NCI-H1092 (cell line): ENCODE data around the gene MACF1.
A peak's percentile ranks its signal among the peaks of the same experiment; 100 is the strongest.
"Not testable (repeated sequence)": the region's sequence is repeated elsewhere in the genome, so short reads cannot be mapped to it uniquely, and the experiment has no call there.

ENCODE experiments used
- DNase-seq: peaks from one replicate; lab custom pipeline; 2025; lab: John Stamatoyannopoulos, UW

The MACF1 gene

DNA sequence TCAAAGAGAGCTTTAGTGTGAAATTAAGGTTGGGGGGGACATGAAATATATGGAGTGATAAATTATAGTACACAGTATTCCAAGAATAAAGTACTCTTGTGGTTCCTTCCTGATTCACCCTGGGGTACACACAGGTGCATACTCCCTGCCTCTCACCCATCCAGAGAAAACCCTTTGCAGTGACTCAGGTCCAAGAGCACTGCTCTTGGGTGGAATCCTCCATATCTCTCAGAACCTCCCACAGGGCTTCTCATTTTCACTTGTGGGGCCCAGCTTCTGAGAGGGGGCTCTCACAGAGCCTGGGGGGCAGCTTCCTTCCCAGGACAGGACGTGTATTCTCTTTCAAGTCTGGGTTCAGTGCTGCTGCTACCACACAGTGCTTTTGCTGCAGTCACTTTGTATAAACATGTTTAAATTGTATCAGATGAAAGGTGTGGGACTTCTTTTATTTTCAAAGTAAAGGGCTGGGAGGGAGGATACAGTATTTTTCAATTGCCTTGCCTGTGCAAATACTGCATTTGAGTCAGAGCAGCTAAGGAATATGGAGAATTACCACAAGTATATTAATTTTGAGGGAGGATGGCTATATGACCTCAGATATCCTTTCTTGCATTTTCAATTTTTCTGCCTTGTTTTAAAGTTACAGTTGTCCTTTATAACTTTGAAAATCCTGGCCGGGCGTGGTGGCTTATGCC, 262.1 kb downstream of the MACF1 start:
- no peak for DNase-seq

DNA sequence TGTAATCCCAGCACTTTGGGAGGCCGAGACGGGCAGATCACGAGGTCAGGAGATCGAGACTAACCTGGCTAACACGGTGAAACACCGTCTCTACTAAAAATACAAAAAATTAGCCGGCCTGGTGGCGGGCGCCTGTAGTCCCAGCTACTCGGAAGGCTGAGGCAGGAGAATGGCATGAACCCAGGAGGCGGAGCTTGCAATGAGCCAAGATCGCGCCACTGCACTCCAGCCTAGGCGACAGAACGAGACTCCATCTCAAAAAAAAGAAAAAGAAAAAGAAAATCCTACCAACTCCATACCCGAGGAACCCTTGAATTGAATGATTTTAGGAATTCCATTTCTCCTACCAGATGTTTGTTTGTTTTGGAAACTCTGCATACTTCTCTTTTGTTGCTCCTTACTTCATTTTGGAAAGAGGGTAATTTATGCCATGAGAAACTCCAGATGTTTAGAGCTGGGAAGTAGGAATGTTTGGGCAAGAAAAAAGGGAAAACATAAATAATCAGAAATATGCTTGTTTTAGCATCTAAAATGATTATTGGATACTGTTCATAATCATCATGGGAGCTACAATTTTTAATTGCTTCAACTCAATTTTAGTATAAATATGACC, 262.7 kb downstream of the MACF1 start:
- DNase-seq, result not testable (repeated sequence)

DNA sequence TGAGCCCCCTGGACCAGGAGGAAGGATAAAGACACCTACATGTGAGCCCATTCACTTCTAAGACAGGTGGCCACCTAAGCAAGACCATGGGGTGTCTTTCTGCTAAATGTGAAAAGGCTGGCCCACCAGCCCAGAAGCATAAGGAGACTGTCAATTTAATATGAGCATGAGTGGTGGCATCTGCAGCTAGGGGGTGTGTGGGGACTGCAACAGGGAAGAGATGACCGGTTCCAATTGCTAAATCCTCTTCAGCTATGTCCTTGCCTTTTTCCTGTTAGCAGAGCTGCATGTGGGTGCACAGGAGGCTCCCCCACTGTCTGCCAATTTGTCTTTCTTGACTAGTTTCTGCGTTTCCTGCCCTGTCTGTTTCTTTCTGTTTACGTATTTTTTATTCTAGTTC, 264.7 kb downstream of the MACF1 start:
- no peak for DNase-seq

DNA sequence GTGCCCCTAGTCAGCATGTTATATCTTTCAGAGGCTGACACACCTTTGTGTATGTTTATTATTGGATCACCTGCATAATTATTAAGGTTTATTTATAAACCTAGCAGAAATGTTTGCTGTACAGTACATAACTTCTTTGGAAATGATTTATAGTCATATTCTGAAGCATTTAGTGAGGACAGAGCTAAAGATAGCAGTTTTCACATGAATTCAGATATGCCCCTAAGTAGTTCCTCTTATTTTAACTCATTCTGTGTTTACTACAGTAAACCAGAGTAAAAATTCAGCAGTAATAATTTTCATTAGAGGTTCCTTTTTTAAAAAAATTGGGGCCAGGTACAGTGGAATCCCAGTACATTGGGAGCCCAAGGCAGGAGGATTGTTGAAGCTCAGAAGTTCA, 265.5 kb downstream of the MACF1 start:
- no peak for DNase-seq

DNA sequence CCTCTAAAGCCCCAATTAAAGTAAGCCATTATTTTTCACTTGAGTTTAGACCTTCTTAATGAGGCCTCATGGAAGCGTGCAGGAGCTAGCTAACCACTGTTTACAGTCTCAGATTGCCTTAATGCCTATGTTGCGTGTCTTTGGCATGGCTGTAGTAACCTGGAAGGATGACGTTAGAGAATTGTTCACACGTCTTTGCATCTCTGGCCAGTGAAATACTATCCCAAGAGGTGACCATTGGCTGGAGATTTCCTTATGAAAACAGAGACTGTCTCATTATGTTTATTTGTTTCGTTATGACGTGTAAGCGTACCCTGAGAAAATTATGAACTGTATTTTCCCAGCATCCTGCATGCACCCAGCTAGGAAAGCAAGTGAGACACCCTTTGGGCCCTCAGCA, 268.3 kb downstream of the MACF1 start:
- no peak for DNase-seq

DNA sequence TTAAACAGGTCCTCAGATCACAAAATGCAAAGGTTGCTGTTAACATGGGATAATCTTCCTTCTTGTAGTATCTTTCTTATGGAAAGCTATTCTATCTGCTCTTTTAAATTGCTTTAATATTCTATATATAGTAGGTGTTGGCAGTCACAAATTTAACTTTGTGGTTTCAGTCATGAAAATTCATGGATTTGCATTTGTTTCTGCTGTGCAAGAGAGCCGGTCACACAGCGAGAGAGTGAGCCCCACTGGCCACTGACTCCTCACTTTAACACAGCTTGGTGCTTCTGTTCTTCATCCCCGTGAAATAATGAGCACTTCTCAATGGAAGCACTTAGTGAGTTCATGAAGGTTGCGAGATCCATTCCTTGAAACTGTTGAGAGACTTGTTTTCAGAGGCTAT, 268.8 kb downstream of the MACF1 start:
- DNase-seq, result no peak

DNA sequence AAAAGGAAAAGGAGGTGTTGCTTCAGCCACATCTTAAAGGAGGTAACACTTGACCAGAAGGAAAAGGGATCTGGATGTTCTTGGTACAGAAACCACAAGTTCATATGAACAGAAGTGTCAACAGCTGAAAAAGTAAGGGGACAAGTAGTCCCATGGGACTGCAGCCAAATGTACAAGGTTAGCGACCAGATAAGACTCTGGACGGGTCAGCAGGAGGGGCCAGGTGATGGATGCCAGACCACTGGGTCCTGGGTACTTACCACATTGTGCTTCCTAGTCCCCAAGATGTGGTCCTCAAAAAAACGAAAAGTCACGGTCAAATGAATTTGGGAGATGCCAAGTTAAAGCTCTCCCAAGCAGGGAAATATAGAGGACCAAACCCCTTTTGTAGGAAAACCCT, 270.3 kb downstream of the MACF1 start:
- DNase-seq, result no peak

DNA sequence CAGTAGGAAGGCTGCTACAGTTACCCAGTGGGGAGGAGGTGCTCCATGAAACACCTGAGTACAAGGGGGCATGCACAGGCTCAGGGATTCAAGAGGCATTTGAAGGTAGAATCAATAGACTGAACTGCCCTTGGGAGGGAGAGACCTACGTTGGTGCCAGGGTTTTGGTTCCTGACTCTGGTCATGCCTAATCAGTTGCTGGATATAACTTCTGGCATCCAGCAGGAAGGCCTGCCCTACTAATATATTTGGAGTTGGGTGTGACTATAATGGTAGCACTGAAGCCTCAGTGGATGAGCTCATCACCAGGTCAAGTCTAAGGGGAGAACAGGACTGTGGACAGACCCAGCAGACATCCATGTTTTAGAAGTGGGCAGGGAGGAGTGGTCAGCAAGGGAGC, 271.1 kb downstream of the MACF1 start:
- DNase-seq, result not testable (repeated sequence)

DNA sequence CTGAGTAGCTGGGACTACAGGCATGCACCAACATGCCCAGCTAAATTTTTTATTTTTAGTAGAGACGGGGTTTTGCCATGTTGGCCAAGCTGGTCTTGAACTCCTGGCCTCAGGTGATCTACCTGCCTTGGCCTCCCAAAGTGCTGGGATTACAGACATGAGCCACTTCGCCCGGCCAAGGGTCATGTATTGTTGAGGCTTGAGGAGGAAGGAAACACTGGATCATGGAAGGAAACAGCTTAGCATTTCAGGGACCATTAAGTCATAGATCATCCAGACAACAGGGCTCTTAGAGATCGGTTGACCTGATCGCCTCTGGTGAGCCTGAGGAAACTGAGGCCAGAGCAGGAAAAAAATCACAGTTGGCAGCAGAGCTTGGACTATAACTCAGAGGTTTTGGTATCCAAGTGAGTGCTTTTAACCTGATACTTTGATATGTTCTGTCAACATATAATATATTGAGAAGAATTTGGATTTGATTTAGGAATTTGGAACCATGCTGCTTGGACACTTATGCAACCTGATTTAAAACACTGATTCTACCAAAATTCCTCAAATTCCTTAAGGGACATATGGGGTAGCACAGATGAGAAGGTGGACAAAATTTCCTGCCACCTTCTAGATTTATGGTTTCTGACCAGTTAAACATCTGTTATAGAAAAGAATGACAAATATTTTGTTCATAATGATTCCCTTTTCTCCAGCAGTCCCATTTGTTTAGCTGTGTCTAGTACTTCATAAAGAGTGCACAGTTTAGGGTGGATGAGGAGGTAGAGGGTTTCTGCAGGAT, 273.8 kb downstream of the MACF1 start:
- no peak for DNase-seq

DNA sequence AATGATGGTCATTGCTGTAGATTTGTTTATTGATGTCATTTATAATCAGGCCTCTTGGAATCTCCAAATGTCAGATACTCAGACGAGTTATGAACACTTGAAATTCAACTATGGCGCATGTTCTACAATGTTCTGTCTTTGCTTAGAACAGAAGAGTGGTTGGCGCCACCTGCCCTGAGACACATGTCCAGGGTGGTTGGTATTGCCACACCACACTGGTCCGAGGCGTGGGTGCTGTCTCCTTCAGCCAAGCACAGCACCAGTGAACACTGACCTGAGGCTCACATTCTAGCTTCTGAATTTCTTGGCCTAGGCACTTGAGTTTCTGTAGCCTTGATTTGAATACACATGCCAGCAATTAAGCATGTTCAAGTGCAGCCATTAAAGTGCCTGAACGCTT, 276.8 kb downstream of the MACF1 start:
- DNase-seq, result no peak

DNA sequence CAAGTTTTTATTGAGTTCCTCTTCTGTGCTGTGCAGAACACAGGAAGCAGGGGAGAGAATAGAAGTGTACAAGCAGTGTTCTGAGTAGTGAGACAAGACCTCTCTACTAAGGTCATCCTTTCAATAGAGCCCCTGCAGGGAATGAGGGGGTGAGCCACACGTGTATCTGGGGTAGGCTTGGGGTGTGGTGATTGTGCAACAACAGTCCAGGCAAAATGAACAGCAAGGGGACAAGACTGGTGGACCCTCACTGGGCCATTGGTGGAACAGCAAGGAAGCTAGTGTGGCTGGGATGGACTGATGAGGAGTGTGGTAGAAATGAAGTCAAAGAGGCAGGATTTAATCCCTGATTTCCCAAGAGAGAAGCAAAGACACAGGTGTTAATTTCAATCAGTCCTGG, 278.8 kb downstream of the MACF1 start:
- DNase-seq, result no peak

DNA sequence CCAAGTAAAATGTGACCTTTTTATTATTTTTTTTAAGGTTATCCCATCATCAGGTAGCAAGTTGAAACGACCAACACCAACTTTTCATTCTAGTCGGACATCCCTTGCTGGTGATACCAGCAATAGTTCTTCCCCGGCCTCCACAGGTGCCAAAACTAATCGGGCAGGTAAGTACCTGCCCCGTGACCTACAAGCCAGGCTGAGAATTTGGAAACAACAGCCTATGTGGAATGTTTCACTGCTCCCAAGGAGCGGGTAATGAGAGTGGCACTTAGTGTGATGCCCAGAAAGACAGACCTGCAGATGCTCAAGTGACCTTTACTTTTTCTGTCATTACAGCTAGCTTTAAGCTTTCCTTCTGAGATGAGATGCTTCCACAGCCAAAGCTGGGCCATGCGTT, 280.1 kb downstream of the MACF1 start:
- DNase-seq, result no peak

DNA sequence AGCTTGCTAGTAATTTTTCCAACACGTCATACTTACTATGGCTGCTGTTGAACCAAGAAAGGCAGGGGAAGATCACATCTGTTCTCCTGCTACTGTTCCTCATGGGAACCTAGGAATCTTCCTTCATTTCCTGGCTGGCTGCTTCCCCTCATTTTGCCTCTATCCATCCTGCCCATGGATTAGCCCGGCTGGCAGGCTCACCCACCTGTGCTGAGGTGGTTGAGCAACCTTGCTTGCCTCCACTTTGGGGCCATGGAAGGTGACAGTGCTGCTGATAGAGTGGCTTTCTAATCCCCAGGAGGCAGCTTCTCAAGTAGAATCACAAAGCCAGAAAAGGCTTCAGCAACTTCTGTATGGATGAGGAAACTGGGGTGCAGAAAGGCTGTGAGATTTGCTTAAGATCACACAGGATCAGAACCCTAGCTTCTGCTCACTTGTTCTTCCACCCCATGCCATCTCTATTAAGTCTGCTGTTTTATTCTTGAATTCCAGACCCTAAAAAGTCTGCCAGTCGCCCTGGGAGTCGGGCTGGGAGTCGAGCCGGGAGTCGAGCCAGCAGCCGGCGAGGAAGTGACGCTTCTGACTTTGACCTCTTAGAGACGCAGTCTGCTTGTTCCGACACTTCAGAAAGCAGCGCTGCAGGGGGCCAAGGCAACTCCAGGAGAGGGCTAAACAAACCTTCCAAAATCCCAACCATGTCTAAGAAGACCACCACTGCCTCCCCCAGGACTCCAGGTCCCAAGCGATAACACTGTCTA, 280.7 kb downstream of the MACF1 start:
- DNase-seq, result no peak

DNA sequence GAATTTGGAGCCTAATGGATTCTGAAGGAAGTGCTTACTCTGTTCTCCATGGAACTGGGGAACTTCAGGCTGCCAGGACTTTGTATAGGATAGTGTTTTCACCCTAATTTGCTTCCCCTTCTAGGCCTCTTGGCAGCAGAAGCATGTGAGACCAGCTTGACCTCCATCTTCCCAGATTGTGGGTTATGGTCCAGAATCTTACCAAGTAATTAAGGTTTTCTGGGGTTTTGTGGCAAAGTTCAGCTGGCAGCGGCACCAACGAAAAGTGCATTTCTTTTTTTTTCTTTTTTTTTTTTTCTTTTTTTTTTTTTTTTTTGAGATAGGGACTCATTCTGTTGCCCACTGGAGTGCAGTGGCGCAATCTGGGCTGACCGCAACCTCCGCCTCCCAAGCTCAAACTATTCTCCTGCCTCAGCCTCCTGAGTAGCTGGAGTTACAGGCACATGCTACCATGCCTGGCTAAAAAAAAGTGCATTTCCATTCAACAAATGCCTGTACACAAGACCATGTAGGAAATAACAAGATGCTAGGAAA, 283.6 kb downstream of the MACF1 start:
- DNase-seq, result no peak

DNA sequence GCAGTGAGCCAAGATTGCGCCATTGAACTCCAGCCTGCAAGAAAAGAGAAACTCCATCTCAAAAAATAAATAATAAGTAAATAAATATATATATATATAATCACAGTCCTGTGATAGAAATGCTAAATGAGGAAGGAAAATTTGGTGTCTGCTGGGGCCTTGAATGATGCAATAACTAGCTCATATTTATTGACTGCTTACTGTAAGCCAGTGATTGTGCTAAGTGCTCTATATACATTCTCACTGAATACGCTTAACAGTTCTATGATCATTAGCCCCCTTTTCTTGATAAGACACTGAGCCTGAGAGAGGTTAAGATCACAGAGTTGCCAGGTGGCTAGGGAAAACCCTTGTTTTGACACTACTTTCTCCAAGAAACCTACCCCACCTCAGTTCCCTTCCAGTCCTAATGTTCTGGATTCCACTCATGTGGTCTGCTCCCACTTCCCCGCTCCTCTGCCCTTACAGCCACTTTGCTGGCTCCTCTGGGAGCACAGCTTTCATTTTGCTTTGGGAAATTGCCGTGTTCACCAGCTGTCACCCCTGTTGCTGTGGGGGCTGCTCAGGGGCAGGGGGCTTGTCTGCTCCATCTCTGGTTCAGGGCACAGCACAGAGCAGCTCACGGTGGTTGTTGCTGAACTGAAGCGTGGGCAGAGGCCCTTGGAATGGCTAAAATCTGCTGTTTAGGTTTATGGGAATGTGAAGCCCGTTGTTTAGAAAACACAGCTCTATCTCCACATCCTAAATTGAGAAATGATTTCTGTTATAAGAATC, 284.5 kb downstream of the MACF1 start:
- no peak for DNase-seq

DNA sequence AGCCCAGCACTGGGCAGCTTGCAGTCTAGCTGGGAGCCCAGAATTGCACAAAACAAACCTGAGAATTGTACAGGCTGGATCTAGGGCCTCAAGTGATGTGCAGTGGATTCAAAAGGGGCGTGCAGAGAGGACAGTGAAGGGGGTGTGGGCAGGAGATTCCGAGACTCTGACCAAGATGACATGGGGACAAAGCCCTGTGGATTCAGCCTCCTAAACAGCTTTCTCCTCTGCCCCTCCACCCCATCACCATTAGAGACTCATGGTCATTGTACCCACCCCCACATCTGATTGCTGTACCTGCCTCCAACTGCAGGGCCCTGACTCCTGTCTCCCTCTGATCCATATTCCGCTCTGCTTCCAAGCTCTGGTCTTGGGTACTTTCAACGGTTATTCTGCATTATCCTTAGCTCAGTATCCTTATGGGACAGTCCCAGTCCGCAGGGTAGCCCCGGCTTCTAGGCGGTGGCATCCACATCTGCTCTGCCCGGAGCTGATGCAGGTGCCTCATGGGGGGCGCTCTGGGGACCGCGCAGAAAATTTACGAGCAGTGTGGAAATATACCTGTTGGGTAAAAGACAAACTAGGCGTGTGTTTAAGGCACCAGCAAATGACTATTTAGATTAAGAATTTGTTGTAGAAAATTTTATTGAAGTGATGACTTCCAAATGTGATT, 285.2 kb downstream of the MACF1 start:
- DNase-seq, result no peak

DNA sequence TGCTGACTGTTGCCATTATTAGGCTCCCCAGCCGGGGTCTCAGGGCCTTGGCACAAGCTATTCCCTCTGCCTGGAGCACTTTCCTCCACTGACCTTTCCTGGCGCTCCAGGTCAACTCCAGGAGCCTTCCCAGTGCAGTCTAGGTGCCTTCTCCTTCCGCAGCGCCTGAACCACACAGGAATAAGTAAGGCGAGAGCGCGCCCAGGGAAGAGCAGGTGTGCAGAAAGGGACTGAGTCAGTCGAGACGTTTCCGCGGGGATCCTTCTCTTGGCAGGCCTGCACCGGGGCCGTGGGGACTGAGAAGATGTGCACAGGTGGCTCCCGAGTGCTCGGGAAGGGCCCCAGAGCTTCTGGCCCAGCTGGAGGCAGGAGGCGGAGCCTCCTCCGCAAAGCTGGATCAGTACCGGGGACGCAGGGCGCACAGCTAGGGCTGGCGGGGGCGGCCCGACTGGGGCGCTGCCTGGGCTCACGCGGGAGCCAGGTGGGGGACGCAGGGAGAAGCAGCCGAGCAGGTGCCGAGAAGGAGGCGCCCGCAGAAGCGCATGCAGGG, 286.2 kb downstream of the MACF1 start:
- peak; percentile 17 for DNase-seq

DNA sequence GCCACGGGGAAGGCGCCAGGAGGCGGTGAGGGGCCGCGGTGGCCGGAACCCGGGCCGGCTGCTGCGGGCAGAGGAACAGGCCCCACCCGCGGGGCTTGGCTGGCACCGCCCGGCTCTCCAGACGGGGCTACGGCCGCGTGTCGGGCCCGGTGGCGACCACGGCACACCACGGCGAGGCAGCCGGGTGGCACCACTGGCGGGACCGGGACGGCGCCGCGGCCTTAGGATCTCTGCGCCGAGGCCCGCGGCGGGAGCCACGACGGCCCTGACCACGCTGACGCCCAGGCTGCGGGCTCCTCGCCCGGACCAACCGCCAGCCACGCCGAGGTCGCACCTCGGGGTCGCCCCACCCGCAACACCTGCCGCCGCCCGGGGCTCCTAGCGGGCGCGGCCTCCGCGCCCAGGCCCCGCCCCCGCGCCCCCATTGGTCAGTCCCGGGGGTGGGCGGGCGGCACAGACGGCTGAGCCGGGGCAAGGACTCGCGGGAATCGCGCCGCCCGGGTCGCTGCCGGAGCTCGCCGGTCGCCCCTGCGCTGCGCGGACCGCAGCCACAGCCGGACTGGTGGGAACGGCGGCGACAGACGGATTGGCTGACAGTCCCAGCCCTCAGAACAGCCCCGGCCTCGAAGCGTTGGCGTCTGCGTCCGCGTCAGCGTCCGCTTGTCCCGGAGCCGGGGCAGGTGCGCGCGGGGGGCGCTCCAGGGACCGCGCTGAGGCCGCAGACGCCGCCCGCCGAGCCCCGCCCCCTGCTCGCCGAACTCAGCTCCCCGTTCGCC, 286.8 kb downstream of the MACF1 start, which contains the start of gene BMP8A:
BMP8A (plus strand) TSS at position 491 of the 776 bp plus-strand sequence. CDS start 356 bp downstream, outside the sequence.
- peak; percentile 50 for DNase-seq
